Testis (tissue), 3 donors: Measurements from ENCODE around the gene DCLK1. TPM values are rescaled to one million over a fixed set of nuclear protein-coding genes. Genes with fewer than 3 reads are reported as not detected.

Experiments used
- DNase-seq: peaks from one replicate; pipeline ENCODE4 v3.0.0-alpha.2; 2019
- H3K27ac ChIP-seq, 2 donors: fragments of 200-600 bp; sonication (generic); one replicate each; pipeline ENCODE4 v1.5.1; 2019
- H3K27me3 ChIP-seq: fragments of 200-600 bp; sonication (generic); one replicate; pipeline ENCODE4 v1.5.1; 2019
- H3K36me3 ChIP-seq: fragments of 200-600 bp; sonication (generic); one replicate; pipeline ENCODE4 v1.5.1; 2017; ENCODE audit warnings: low read depth; ENCODE audit errors: missing control alignments
- H3K4me1 ChIP-seq: fragments of 200-600 bp; sonication (generic); one replicate; pipeline ENCODE4 v1.5.1; 2019
- H3K4me3 ChIP-seq, 2 donors: fragments of 200-600 bp; sonication (generic); one replicate each; pipeline ENCODE4 v1.5.1; 2017 to 2019
- H3K9me3 ChIP-seq: fragments of 200-600 bp; sonication (generic); one replicate; pipeline ENCODE4 v1.5.1; 2017
- CTCF ChIP-seq, 3 experiments: fragments of 450-650 bp in 2 of 3; fragments of 200-600 bp in 1 of 3; sonication (generic) in 1 of 3; IDR thresholded peaks; one replicate each; pipeline ENCODE4 v1.5.1; 2016 to 2019; ENCODE audit warnings: antibody characterized with exemption in 3 of 3, mild to moderate bottlenecking in 2 of 3, moderate library complexity in 1 of 3
- POLR2A ChIP-seq: fragments of 450-650 bp; IDR thresholded peaks from one replicate; pipeline ENCODE4 v1.6.1; 2017; ENCODE audit warnings: antibody characterized with exemption, mild to moderate bottlenecking, moderate library complexity
- WGBS, 2 donors: methylation state at CpG; one replicate each; pipeline ENCODE4 v1.1.5; 2018; 5-methylcytosine and 5-hydroxymethylcytosine counted together
- intact Hi-C: fragments of 100-400 bp; cut with DNase I; formaldehyde crosslinking; loops from one replicate; pipeline ENCODE4 v1.15.1; 2023; ENCODE audit warnings: low total_unique reads
- polyA plus RNA-seq: library from polyadenylated mRNA; stranded (reverse); fragments of 350-450 nt; fragmentation: Illumina TruSeq; extraction: RNeasy Lipid Tissue Mini Kit (QIAGEN cat#74804); gene quantifications from one replicate; pipeline ENCODE4 v1.2.3, GENCODE V29; 2014; ENCODE audit warnings: low read depth, low replicate concordance; ENCODE audit not compliant: insufficient read depth
- total RNA-seq, 2 donors: library from RNA; depleted of rRNA; stranded (reverse); fragments of >200 nt; gene quantifications; one replicate each; pipeline ENCODE4 v1.2.3, GENCODE V29; 2016

Gene DCLK1
- total and polyA plus RNA-seq, 3 donors from 2014 or later: 4.5 to 8.9 (median 4.9) TPM

DNA sequence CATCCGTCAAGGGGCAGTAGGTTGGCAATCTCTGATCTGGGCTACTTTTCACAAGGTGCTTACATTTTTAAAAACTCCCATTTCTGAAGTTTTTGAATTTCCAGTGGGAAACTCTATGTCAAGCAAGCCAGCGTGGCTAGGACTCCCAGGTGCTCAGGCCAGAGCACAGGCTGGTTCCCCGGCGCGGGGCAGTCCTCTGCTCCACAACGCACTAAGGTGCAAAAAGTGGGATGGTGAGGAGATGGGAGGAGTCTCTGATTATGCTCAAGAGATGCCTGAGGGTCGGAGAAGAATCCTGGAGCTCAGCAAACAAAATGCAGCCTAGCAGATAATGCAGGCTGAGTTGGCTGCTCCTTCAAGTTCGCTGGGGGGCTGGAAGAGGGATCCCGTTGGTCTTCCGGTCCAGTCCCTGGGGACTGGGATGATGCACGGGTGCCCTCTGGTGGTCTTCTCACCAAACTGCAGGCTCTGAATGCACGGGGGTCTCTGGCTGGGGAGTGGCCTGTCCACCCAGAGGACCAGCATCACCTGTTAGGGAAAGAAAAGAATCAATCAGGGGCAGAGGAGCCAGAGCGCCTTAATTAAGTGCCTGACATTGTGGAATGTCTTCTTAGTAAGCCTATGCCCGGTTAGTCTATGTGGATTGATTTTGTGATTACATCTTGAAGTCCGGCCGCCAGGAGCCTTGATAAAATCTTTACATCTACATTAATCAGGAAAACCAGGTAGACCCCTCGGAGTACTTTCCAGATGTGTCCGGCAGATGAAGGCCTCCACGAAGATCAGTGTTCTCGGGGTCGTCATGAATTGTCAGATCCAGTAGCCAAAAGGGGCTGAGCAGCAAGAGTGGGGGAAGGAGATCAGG, 410.3 kb downstream of the DCLK1 start:
- Histone ChIP-seq H3K4me3 (no peak overlapping the region), H3K27ac (no peak overlapping the region), H3K36me3 (no peaks in the 10 kb centered on the region), H3K27me3 (no peaks in the 10 kb centered on the region), H3K9me3 (no peaks in the 10 kb centered on the region), H3K4me1 (peaks cover 4% of the 10 kb centered on the region)
- peak; percentile 65 for DNase-seq
- WGBS, 2 donors: 24 to 30% methylated on average over 21 of the region's 21 CpGs
- TF ChIP-seq CTCF (IDR thresholded peaks at IDR 0.05) (peak; percentile 64 to 95 (median 73)), POLR2A (no peak)
- intact Hi-C loops: no loop called here

DNA sequence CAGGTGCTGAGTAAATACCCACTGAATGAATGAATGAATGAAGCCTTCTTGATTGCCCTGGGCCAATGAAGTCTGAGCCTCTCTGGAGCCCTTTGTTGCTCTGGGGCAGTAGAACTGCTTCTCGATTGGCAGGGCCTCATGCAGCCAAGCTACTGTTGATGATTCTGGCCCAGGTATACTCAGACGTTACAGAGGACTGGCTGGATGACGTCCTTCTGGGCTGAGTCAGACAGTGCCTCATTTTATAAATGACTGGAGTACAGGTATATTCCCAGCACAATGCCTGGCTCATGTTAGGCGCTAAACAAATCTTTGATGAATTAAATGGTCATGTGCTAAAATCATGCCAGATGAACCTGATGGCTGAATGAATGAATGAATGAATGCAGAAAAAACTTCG, 410.9 kb downstream of the DCLK1 start:
- 38 to 68% methylated on average over 5 of the region's 5 CpGs for WGBS, 2 donors
- intact Hi-C loops: no loop called here
- Histone ChIP-seq H3K4me3 (no peak overlapping the region), H3K4me1 (peaks cover 4% of the 10 kb centered on the region), H3K36me3 (no peaks in the 10 kb centered on the region), H3K9me3 (no peaks in the 10 kb centered on the region), H3K27me3 (no peaks in the 10 kb centered on the region), H3K27ac (no peak overlapping the region)
- TF ChIP-seq CTCF (IDR thresholded peaks at IDR 0.05) (no peak), POLR2A (no peak)
- DNase-seq: no peak

Other genes with a start within 250 kb of the DCLK1 start
- 10 to 100 TPM; 10.8 to 17.9 TPM for gene SOHLH2, start 83.2 kb upstream of the DCLK1 start, total RNA-seq
- gene SOHLH2, start 83.2 kb upstream of the DCLK1 start, polyA plus RNA-seq: 43.6 TPM
- 10 to 100 TPM; 37.0 to 74.1 TPM for gene CCDC169, start 166.4 kb upstream of the DCLK1 start, total RNA-seq
- 174 TPM for gene CCDC169, start 166.4 kb upstream of the DCLK1 start, polyA plus RNA-seq
- gene SPART, start 215.0 kb upstream of the DCLK1 start, total RNA-seq: 10 to 100 TPM; 43.3 to 48.9 TPM
- 66.2 TPM for gene SPART, start 215.0 kb upstream of the DCLK1 start, polyA plus RNA-seq